ENCODE data around the gene TCAP.

DNA sequence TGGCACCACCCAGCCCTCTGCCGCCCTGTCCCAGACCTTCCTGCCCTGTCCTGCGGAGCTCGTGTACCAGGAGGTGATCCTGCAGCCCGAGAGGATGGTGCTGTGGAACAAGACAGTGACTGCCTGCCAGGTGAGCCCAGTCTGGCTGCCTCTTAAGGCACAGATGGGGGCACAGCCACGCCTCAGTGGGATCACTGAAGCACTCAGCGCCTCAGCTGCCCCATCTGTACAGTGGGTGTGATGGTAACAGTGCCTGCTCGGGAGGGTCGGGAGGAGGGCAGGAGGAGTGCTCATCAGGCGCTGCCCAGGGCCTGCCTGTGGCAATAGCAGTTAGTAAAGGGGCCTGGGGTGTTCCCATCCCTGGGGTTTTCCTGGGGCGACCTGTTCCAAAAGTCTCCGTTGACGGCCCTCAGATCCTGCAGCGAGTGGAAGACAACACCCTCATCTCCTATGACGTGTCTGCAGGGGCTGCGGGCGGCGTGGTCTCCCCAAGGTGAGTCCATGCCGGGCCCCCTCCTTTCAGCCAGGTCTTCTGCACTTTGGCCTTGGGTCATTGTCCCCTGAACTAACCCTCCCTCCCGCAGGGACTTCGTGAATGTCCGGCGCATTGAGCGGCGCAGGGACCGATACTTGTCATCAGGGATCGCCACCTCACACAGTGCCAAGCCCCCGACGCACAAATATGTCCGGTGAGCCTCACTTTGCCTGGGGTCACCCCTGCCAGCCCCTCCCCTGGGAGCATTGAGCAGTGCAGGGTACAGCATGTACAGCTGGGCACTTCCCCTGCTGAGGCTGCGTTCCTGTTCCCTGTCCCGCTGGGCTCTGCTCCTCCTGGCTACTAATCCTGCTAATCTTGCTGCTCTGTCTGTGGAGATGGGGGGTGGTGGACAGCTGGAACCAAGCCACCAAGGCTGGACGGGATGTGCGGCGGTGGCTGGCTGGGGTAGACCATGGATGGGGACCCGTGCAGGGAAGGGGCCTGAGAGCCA is 4.5 kb upstream of the TCAP start:
- TF ChIP-seq CTCF (IDR thresholded peaks at IDR 0.05) (no peak), EZH2 (IDR thresholded peaks at IDR 0.05) (no peak)

Data from neural progenitor cell (in vitro differentiated cells).